ENCODE data around the gene SRGAP1. TPM values are rescaled to one million over a fixed set of nuclear protein-coding genes. Genes with fewer than 3 reads are reported as not detected.

The SRGAP1 gene
- total and polyA plus RNA-seq, 2 of the 4 experiments (the other 2 are of a cell fraction) = 10.0 to 10.2 TPM

DNA sequence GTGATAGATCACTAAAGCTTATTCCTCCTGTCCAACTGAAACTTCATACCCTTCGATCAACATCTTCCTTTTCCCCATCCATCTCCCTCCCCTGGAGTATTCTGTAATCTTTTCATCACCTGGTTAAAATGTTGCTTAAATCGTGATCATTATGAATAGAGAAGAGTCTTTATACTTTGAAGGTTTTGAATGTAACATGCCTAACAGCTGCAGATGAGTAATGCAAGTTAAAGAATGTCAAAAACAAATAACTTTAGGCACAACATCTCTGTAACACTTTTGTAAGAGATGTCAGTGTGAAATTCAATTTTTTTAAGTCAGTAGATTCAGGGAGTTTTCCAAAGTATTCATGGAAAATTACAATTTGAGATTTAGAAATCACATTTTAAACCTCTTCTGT lies 39.8 kb upstream of the SRGAP1 start:
- Histone ChIP-seq H4K91ac (ENCODE audit: insufficient read depth, low read depth, low read length) (no peak overlapping the region), H3K9ac (ENCODE audit: low read depth, low read length) (no peak overlapping the region), H3K27ac (ENCODE audit: insufficient read depth, low read length) (no peak overlapping the region), H3K18ac (ENCODE audit: low read depth, low read length) (no peak overlapping the region), H2BK20ac (ENCODE audit: low read depth, low read length) (no peak overlapping the region), H4K8ac (ENCODE audit: low read depth in 2 of 2, low read length in 2 of 2) (no peak overlapping the region), H3K4me1 (ENCODE audit: control insufficient read depth, insufficient read depth, low read length) (peaks cover 2% of the 10 kb centered on the region; the same call in 1 of the 2 replicates), H2AK5ac (ENCODE audit: low read depth, low read length) (no peak overlapping the region), H3K4me3 (ENCODE audit: insufficient read depth, low read depth, low read length) (no peak overlapping the region), H3K23ac (ENCODE audit: low read depth, low read length) (no peak overlapping the region), H3K27me3 (ENCODE audit: control insufficient read depth, insufficient read depth, low read length) (no peaks in the 10 kb centered on the region), H3K4ac (ENCODE audit: low read depth, low read length) (no peak overlapping the region), H2BK120ac (ENCODE audit: low read depth, low read length) (no peak overlapping the region), H4K5ac (ENCODE audit: low read depth, low read length) (no peak overlapping the region), H2AFZ (replicated peaks; ENCODE audit: low read length, poor library complexity) (no peak overlapping the region), H2BK5ac (ENCODE audit: low read depth, low read length, poor library complexity, severe bottlenecking) (no peak overlapping the region), H3K36me3 (ENCODE audit: control insufficient read depth, insufficient read depth, low read length) (peaks cover 4% of the 10 kb centered on the region; the same call in 1 of the 2 replicates), H3K9me3 (ENCODE audit: control insufficient read depth, insufficient read depth, low read length) (no peaks in the 10 kb centered on the region), H3K56ac (ENCODE audit: extremely low read depth, insufficient read depth, low read length) (no peak overlapping the region), H4K20me1 (ENCODE audit: insufficient read depth, low read length) (no peaks in the 10 kb centered on the region), H3K79me1 (ENCODE audit: low read depth in 1 of 2, low read length in 2 of 2) (no peaks in the 10 kb centered on the region), H3K9me1 (ENCODE audit: insufficient read depth, low read length) (peaks cover 3% of the 10 kb centered on the region; the same call in 1 of the 2 replicates), H3K4me2 (ENCODE audit: low read depth, low read length) (no peak overlapping the region), H3K14ac (replicated peaks; ENCODE audit: low read depth, low read length) (no peak overlapping the region), H2AK9ac (replicated peaks; ENCODE audit: low read depth, low read length, poor library complexity) (no peak overlapping the region), H2BK15ac (ENCODE audit: low read depth, low read length) (no peak overlapping the region)
- no CpG with 5 or more reads among the region's 2 CpGs for WGBS, 2 experiments (ENCODE audit: extremely low coverage in 2 of 2, insufficient read length in 1 of 2)
- TF ChIP-seq RAD21 (IDR thresholded peaks at IDR 0.05; ENCODE audit: low read length) = no peak
- no peak for TF ChIP-seq BHLHE40 (IDR thresholded peaks at IDR 0.05; ENCODE audit: low read depth, low read length)
- TF ChIP-seq, protein P1, sequence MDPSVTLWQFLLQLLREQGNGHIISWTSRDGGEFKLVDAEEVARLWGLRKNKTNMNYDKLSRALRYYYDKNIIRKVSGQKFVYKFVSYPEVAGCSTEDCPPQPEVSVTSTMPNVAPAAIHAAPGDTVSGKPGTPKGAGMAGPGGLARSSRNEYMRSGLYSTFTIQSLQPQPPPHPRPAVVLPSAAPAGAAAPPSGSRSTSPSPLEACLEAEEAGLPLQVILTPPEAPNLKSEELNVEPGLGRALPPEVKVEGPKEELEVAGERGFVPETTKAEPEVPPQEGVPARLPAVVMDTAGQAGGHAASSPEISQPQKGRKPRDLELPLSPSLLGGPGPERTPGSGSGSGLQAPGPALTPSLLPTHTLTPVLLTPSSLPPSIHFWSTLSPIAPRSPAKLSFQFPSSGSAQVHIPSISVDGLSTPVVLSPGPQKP (IDR thresholded peaks at IDR 0.05; ENCODE audit: borderline replicate concordance, low read depth, low read length) = no peak
- no peak for TF ChIP-seq MAFK (IDR thresholded peaks at IDR 0.05; ENCODE audit: low read depth, low read length)
- no peak for TF ChIP-seq SMC3 (IDR thresholded peaks at IDR 0.05; ENCODE audit: low read depth, low read length)
- TF ChIP-seq NFE2L2 (IDR thresholded peaks at IDR 0.05; ENCODE audit: low read depth, low read length) = no peak
- TF ChIP-seq, protein P2, sequence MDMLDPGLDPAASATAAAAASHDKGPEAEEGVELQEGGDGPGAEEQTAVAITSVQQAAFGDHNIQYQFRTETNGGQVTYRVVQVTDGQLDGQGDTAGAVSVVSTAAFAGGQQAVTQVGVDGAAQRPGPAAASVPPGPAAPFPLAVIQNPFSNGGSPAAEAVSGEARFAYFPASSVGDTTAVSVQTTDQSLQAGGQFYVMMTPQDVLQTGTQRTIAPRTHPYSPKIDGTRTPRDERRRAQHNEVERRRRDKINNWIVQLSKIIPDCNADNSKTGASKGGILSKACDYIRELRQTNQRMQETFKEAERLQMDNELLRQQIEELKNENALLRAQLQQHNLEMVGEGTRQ (IDR thresholded peaks at IDR 0.05; ENCODE audit: low read depth, low read length) = no peak
- TF ChIP-seq CHD1 (IDR thresholded peaks at IDR 0.05; ENCODE audit: low read depth, low read length) = no peak
- TF ChIP-seq, protein P3, sequence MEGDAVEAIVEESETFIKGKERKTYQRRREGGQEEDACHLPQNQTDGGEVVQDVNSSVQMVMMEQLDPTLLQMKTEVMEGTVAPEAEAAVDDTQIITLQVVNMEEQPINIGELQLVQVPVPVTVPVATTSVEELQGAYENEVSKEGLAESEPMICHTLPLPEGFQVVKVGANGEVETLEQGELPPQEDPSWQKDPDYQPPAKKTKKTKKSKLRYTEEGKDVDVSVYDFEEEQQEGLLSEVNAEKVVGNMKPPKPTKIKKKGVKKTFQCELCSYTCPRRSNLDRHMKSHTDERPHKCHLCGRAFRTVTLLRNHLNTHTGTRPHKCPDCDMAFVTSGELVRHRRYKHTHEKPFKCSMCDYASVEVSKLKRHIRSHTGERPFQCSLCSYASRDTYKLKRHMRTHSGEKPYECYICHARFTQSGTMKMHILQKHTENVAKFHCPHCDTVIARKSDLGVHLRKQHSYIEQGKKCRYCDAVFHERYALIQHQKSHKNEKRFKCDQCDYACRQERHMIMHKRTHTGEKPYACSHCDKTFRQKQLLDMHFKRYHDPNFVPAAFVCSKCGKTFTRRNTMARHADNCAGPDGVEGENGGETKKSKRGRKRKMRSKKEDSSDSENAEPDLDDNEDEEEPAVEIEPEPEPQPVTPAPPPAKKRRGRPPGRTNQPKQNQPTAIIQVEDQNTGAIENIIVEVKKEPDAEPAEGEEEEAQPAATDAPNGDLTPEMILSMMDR (conservative IDR thresholded peaks at IDR 0.05; ENCODE audit: low read depth, low read length) = no peak
- no TSS peak for BruUV-seq (replicated peaks)
- ChIA-PET CTCF (no interaction called here), POLR2A (ENCODE audit: unreplicated experiment) (interaction anchor here (0.6 kb wide), 1 partner anchor 10 kb away, joined by 5 read pairs; no protein-coding TSS in a partner anchor)
- ATAC-seq (ENCODE audit: low read depth) (peak; percentile 33), DNase-seq (peak; percentile 35)
- in situ Hi-C loops (cut with MboI; ENCODE audit: low sequenced_read_pairs) = loop anchor here (5.0 kb wide), 1 partner anchor 387 kb away; no protein-coding TSS in a partner anchor
- intact Hi-C loops (cut with micrococcal nuclease) = no loop called here
- dilution Hi-C loops (cut with HindIII; ENCODE audit: low sequenced_read_pairs, unreplicated experiment) = no loop called here
